Psoas muscle (tissue), 8 donors: ENCODE measurements around the gene TSPAN1. TPM values are rescaled to one million over a fixed set of nuclear protein-coding genes. Genes with fewer than 3 reads are reported as not detected.

Experiments used
- ATAC-seq, 4 donors: fragments of 200-7000 bp; cut with Tn5 transposase; one replicate each; pipeline ENCODE4 v1.9.1; 2020; ENCODE audit warnings: moderate library complexity in 3 of 4, mild to moderate bottlenecking in 2 of 4
- DNase-seq, 2 donors: peaks; one replicate each; pipeline ENCODE4 v3.0.0-alpha.2; 2020
- H3K27ac ChIP-seq: fragments of 200-600 bp; one replicate; pipeline ENCODE4 v1.8.0; 2022
- H3K27me3 ChIP-seq, 3 donors: fragments of 200-600 bp in 1 of 3; one replicate each; pipeline versions ENCODE4 v1.6.1 to v1.8.0; 2013 to 2022; ENCODE audit warnings: low read length in 2 of 3, mild to moderate bottlenecking in 2 of 3, moderate library complexity in 1 of 3; ENCODE audit not compliant: insufficient read depth in 3 of 3
- H3K36me3 ChIP-seq, 2 donors: fragments of 200-600 bp in 1 of 2; one replicate each; pipeline versions ENCODE4 v1.6.1 to v1.8.0; 2013 to 2022; ENCODE audit warnings: low read depth in 1 of 2, mild to moderate bottlenecking in 1 of 2, moderate library complexity in 1 of 2; ENCODE audit not compliant: insufficient read depth in 1 of 2
- H3K4me1 ChIP-seq: fragments of 200-600 bp; one replicate; pipeline ENCODE4 v1.8.0; 2022
- H3K4me3 ChIP-seq: fragments of 200-600 bp; one replicate; pipeline ENCODE4 v1.8.0; 2022; ENCODE audit warnings: mild to moderate bottlenecking
- H3K9me3 ChIP-seq: fragments of 200-600 bp; one replicate; pipeline ENCODE4 v1.8.0; 2022
- CTCF ChIP-seq: fragments of 200-600 bp; IDR thresholded peaks from one replicate; pipeline ENCODE4 v1.8.0; 2022; ENCODE audit warnings: antibody characterized with exemption
- WGBS, 3 donors: extraction: QIAGEN DNeasy Blood & Tissue Kit; methylation state at CpG; one replicate each; pipeline versions ENCODE4 v1.1.6 to v1.1.7; 2013; 5-methylcytosine and 5-hydroxymethylcytosine counted together
- intact Hi-C, 2 donors: fragments of 100-400 bp; cut with DNase I; formaldehyde crosslinking; loops; one replicate each; pipeline versions ENCODE4 v1.11.0 to v1.14.2; 2022
- polyA plus RNA-seq, 3 donors: library from polyadenylated mRNA; stranded (reverse); fragments of 200-250 nt; gene quantifications; one replicate each; pipeline ENCODE4 v1.2.3, GENCODE V29; 2013
- total RNA-seq, 4 donors: library from RNA; stranded (reverse); fragmentation: NEBNext Ultra II Directional in 2 of 4; extraction: Animal tissue kit (Norgen Biotek cat#: 25700) in 2 of 4; gene quantifications; one replicate each; pipeline versions ENCODE4 v1.2.1 to v1.2.4, GENCODE V29; 2021 to 2023
- donor health status: healthy with polysubstance abuse.
- donor health status: DM: no; HTN: no; CAD: no; lungs with moderate emphysema.
- donor health status: Bipolar disorder and iron deficiency.
- donor health status: healthy.
- donor health status: DM: yes; HTN: yes; CAD: no.
- donor health status: DM: no; HTN: no; CAD: no.
- donor health status: DM: no; HTN: no; CAD: no.
- donor health status: DM: yes; HTN: yes; CAD: no.

TSPAN1 gene
- total and polyA plus RNA-seq, 7 donors = 1.2 to 14.7 (median 4.0) TPM

DNA sequence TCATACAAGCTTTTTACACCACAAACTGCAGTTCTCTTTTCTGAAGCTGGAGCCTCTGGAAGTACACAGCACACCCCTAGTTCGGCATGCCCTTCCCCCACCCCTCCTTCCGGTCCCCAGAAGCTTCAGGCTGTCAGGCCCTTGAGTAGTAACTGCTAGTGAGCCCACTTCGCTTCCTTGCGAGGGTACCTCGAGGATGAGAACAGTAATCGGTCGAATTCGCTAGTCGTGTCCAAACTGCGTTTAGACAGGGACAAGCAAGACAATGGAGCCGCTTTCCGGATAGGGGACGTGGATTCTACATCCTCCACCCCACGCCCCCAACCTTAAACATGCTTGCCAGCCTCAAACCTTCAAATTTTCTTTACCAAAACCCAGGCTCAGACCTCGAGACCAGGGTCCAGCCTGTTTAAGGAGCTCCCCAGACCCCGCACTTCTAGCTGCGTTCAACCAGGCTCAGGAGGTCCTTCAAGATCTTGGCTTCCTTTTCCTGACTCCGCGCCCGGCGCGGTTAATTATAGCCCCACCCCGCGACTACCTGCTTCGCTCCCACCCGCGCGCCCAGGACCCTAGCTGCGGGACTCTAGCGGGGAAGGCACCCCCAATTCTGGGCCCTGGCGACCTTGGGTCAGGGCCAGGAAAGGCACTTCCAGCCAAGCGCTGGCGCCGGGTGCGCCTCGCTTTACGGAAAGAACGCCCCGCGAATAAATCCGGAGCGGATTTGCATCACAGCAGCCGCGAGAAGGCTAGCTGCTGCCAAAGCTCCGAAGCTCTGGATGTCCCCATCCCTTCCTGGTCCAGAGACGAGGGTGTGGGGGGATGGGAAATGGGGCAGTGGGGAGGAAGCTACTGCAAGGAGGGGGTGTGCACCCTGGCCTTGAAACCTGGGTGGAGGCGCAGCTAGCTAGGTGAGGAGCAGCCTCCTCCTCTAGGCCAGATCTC lies 8.1 kb upstream of the TSPAN1 start:
- no peak for TF ChIP-seq CTCF
- H3K4me3 ChIP-seq = peak overlapping the region; percentile 72
- no peaks in the 10 kb centered on the region for H3K9me3 ChIP-seq
- ATAC-seq (peak; percentile 36 to 74 (median 59)), DNase-seq (peak; percentile 48 to 74)
- H3K4me1 ChIP-seq = peaks cover 17% of the 10 kb centered on the region
- no peaks in the 10 kb centered on the region for H3K36me3 ChIP-seq
- WGBS, 3 donors = 15 to 18% (median 16%) methylated on average over 47 of the region's 47 CpGs
- peak overlapping the region; percentile 72 for H3K27ac ChIP-seq
- H3K27me3 ChIP-seq = no peaks in the 10 kb centered on the region
- intact Hi-C loops = no loop called here

- peaks cover 26% of the 10 kb centered on the region for H3K4me1 ChIP-seq
- H3K36me3 ChIP-seq = no peaks in the 10 kb centered on the region
- no peaks in the 10 kb centered on the region for H3K9me3 ChIP-seq
- intact Hi-C loops = no loop called here
- ATAC-seq (no peak), DNase-seq (no peak)
- 73 to 100% (median 97%) methylated on average over 1 of the region's 1 CpG for WGBS, 3 donors
- H3K27me3 ChIP-seq = no peaks in the 10 kb centered on the region
- no peak for TF ChIP-seq CTCF
- no peak overlapping the region for H3K4me3 ChIP-seq
- no peak overlapping the region for H3K27ac ChIP-seq
These were observed 6.4 kb upstream of the TSPAN1 start for GRCh38 chr1:46168477-46168876.

GRCh38 chr1:46169811-46170454 lies 5.0 kb upstream of the TSPAN1 start:
- 95 to 97% (median 97%) methylated on average over 3 of the region's 3 CpGs for WGBS, 3 donors
- intact Hi-C loops = no loop called here
- TF ChIP-seq CTCF = no peak

DNA sequence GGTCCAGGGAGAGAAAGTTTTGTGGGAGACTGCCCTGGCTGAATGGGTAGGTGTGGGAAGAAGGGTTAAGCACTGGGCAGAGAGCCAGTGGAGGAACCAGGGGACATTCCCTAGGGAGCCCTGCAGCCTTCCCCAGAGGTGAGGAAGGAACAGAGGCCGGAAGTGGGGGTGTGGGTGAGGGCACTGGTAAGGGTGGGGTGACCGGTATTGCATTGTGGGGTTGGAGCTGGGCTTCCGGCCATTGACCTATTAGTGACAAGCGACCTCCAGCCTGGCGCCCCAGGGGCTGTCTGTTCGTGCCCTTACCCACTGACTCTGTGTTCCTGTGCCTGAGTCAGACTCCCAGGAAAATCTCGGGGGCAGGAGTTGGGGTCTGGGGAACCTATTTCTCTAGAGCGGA lies 3.5 kb upstream of the TSPAN1 start:
- Histone ChIP-seq H3K27me3 (no peaks in the 10 kb centered on the region), H3K27ac (peak overlapping the region; percentile 32), H3K9me3 (no peaks in the 10 kb centered on the region), H3K4me1 (peaks cover 43% of the 10 kb centered on the region), H3K4me3 (no peak overlapping the region), H3K36me3 (no peaks in the 10 kb centered on the region)
- peak in 1 of 4 donors; percentile 17 for ATAC-seq
- TF ChIP-seq CTCF = no peak
- intact Hi-C loops = no loop called here
- peak; percentile 28 to 63 for DNase-seq
- 48 to 68% (median 51%) methylated on average over 8 of the region's 8 CpGs for WGBS, 3 donors

More at GRCh38 chr1:46169811-46170454, 5.0 kb upstream of the TSPAN1 start:
- DNase-seq (no peak), ATAC-seq (no peak)
- H3K4me3 ChIP-seq = no peak overlapping the region
- H3K27me3 ChIP-seq = no peaks in the 10 kb centered on the region
- H3K36me3 ChIP-seq = no peaks in the 10 kb centered on the region
- H3K27ac ChIP-seq = no peak overlapping the region
- no peaks in the 10 kb centered on the region for H3K9me3 ChIP-seq
- H3K4me1 ChIP-seq = peaks cover 41% of the 10 kb centered on the region
